ENCODE results near the gene SMAD1. TPM values are rescaled to one million over a fixed set of nuclear protein-coding genes. Genes with fewer than 3 reads are reported as not detected.

The SMAD1 gene
- total RNA-seq, 1 experiment from 2014 or later: 21.1 TPM

GRCh38 chr4:145557720-145558119, 76.1 kb downstream of the SMAD1 start:
- H3K23me2 ChIP-seq (ENCODE audit: insufficient read length, low read depth, low read length, poor library complexity, severe bottlenecking): no peaks in the 10 kb centered on the region
- peak; percentile 73 for DNase-seq
- no peak overlapping the region for H2BK12ac ChIP-seq (ENCODE audit: insufficient read length, low read depth, low read length)
- H3K9ac ChIP-seq (ENCODE audit: extremely low read depth, insufficient read length, low read length): no peak overlapping the region
- no peaks in the 10 kb centered on the region for H3K9me3 ChIP-seq (ENCODE audit: control insufficient read depth, low read depth, low read length)
- H3K4ac ChIP-seq (ENCODE audit: low read depth, low read length): no peak overlapping the region
- no peaks in the 10 kb centered on the region for H4K20me1 ChIP-seq (ENCODE audit: control insufficient read depth, insufficient read depth, insufficient read length)
- no peak overlapping the region for H3K4me2 ChIP-seq (ENCODE audit: insufficient read depth, insufficient read length, low read length)
- no peak overlapping the region for H3K56ac ChIP-seq (ENCODE audit: insufficient read length, low read depth, low read length)
- no peak overlapping the region for H2AFZ ChIP-seq (ENCODE audit: low read length)
- H3K36me3 Mint-ChIP-seq (ENCODE audit: insufficient read depth in 1 of 3, low read depth in 3 of 3): peaks cover 18 to 41% (median 33%) of the 10 kb centered on the region in 3 experiments
- H3K4me1 ChIP-seq (ENCODE audit: insufficient read depth, low read length): no peaks in the 10 kb centered on the region
- H4K91ac ChIP-seq (ENCODE audit: insufficient read length, low read depth, low read length): no peak overlapping the region
- H3K9me3 Mint-ChIP-seq: peaks cover 3 to 6% of the 10 kb centered on the region in 2 experiments; a peak in 3 of 5 replicates
- H3K14ac ChIP-seq (ENCODE audit: insufficient read depth, low read length): no peak overlapping the region
- H3K18ac ChIP-seq (ENCODE audit: insufficient read length, low read depth, low read length): no peak overlapping the region
- no peak overlapping the region for H2BK20ac ChIP-seq (ENCODE audit: low read depth, low read length, poor library complexity, severe bottlenecking)
- H3K79me2 ChIP-seq (ENCODE audit: insufficient read depth, low read length): no peaks in the 10 kb centered on the region
- WGBS (ENCODE audit: extremely low coverage, insufficient read length, low lambda C conversion rate): no CpG with 5 or more reads among the region's 3 CpGs
- no peak overlapping the region for H3K4me3 Mint-ChIP-seq
- no peaks in the 10 kb centered on the region for H3K27me3 Mint-ChIP-seq (ENCODE audit: low read depth)
- H3K27me3 ChIP-seq (ENCODE audit: insufficient read depth, low read length): no peaks in the 10 kb centered on the region
- no peak overlapping the region for H2AK5ac ChIP-seq (ENCODE audit: insufficient read length, low read length)
- no peak overlapping the region for H2BK120ac ChIP-seq (ENCODE audit: low read depth, low read length, poor library complexity, severe bottlenecking)
- no peak overlapping the region for H3K27ac Mint-ChIP-seq
- no peak overlapping the region for H2BK5ac ChIP-seq (ENCODE audit: insufficient read length, low read length)
- H3K27ac ChIP-seq (ENCODE audit: insufficient read length, low read depth, low read length): no peak overlapping the region
- H4K8ac ChIP-seq (replicated peaks; ENCODE audit: insufficient read length, low read depth, low read length): no peak overlapping the region
- 0 out of 4 replicates have a peak, but pooled peaks cover 0 to 2% of the 10 kb centered on the region in 2 experiments for H3K4me1 Mint-ChIP-seq
- H3T11ph ChIP-seq (ENCODE audit: low read length): no peak overlapping the region
- peak; percentile 96 for TF ChIP-seq CTCF (conservative IDR thresholded peaks at IDR 0.05)
- no peak overlapping the region for H2BK15ac ChIP-seq (ENCODE audit: low read depth, low read length)
- H4K5ac ChIP-seq (ENCODE audit: insufficient read length, low read depth, low read length): no peak overlapping the region
- no peak overlapping the region for H3K23ac ChIP-seq (ENCODE audit: insufficient read length, low read depth, low read length)
- H3K79me1 ChIP-seq (ENCODE audit: insufficient read depth, low read depth, low read length, poor library complexity, severe bottlenecking): no peaks in the 10 kb centered on the region
